ENCODE measurements around the gene TCL1B. TPM values are rescaled to one million over a fixed set of nuclear protein-coding genes. Genes with fewer than 3 reads are reported as not detected.
"Not testable (repeated sequence)": the region's sequence is repeated elsewhere in the genome, so short reads cannot be mapped to it uniquely, and the experiment has no call there.

TCL1B gene
- total and polyA plus RNA-seq, 4 donors = 0.19 TPM; not detected in 3

DNA sequence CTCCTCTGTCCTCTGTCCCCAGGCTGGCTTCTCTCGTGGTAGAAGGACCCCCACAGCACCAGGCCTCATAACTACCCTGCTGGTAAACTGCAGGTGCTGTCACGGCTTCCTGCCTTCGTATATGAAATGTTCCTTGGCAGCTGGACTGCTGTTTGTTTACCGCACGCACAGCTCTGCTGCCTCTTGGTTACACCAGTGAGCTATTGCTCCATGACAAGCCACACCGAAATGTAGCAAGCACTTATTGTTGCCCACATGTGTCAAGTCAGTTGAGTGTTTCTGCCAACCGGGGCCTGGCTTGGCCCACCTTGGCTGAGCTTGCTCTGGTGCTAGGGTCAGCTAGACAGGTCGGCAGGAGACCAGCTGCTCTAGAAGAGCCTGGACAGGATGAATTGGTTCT, 21.7 kb upstream of the TCL1B start:
- Histone ChIP-seq H3K36me3 (ENCODE audit: control insufficient read depth in 4 of 4, insufficient read depth in 3 of 4, low read depth in 1 of 4, low read length in 3 of 4) (no peaks in the 10 kb centered on the region), H3K27me3 (ENCODE audit: control insufficient read depth in 4 of 4, insufficient read depth in 4 of 4, low read length in 3 of 4) (no peaks in the 10 kb centered on the region), H3K4me1 (ENCODE audit: control insufficient read depth in 4 of 4, insufficient read depth in 4 of 4, low read length in 3 of 4) (peaks cover 0 to 9% (median 2%) of the 10 kb centered on the region in 4 donors), H3K27ac (ENCODE audit: low read depth in 1 of 2, low read length in 2 of 2) (no peak overlapping the region), H3K4me3 (ENCODE audit: low read depth in 1 of 3, low read length in 3 of 3) (no peak overlapping the region), H3K9ac (ENCODE audit: low read depth in 1 of 2, low read length in 2 of 2) (no peak overlapping the region), H3K9me3 (ENCODE audit: control insufficient read depth in 4 of 4, low read length in 3 of 4) (peaks cover 0 to 2% (median 0%) of the 10 kb centered on the region in 4 donors)
- WGBS = 89% methylated on average over 8 of the region's 8 CpGs
- no peak for DNase-seq (ENCODE audit: low spot score)
- TF ChIP-seq, protein P1, sequence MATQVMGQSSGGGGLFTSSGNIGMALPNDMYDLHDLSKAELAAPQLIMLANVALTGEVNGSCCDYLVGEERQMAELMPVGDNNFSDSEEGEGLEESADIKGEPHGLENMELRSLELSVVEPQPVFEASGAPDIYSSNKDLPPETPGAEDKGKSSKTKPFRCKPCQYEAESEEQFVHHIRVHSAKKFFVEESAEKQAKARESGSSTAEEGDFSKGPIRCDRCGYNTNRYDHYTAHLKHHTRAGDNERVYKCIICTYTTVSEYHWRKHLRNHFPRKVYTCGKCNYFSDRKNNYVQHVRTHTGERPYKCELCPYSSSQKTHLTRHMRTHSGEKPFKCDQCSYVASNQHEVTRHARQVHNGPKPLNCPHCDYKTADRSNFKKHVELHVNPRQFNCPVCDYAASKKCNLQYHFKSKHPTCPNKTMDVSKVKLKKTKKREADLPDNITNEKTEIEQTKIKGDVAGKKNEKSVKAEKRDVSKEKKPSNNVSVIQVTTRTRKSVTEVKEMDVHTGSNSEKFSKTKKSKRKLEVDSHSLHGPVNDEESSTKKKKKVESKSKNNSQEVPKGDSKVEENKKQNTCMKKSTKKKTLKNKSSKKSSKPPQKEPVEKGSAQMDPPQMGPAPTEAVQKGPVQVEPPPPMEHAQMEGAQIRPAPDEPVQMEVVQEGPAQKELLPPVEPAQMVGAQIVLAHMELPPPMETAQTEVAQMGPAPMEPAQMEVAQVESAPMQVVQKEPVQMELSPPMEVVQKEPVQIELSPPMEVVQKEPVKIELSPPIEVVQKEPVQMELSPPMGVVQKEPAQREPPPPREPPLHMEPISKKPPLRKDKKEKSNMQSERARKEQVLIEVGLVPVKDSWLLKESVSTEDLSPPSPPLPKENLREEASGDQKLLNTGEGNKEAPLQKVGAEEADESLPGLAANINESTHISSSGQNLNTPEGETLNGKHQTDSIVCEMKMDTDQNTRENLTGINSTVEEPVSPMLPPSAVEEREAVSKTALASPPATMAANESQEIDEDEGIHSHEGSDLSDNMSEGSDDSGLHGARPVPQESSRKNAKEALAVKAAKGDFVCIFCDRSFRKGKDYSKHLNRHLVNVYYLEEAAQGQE (IDR thresholded peaks at IDR 0.05) = no peak
- TF ChIP-seq TAF1 (conservative IDR thresholded peaks at IDR 0.05) (no peak), RAD21 (IDR thresholded peaks at IDR 0.05) (no peak), YY1 (IDR thresholded peaks at IDR 0.05) (no peak), HNF4G (IDR thresholded peaks at IDR 0.05) (no peak), GABPA (IDR thresholded peaks at IDR 0.05 in 1 of 2, conservative IDR thresholded peaks at IDR 0.05 in 1 of 2) (no peak), EGR1 (IDR thresholded peaks at IDR 0.05; ENCODE audit: low read depth in 2 of 2) (no peak)

GRCh38 chr14:95665530-95665929, 20.7 kb upstream of the TCL1B start:
- not testable (repeated sequence) for H3K4me3 ChIP-seq (ENCODE audit: low read depth in 1 of 3, low read length in 3 of 3); H3K9ac ChIP-seq (ENCODE audit: low read depth in 1 of 2, low read length in 2 of 2); H3K27me3 ChIP-seq (ENCODE audit: control insufficient read depth in 4 of 4, insufficient read depth in 4 of 4, low read length in 3 of 4); H3K4me1 ChIP-seq (ENCODE audit: control insufficient read depth in 4 of 4, insufficient read depth in 4 of 4, low read length in 3 of 4); H3K9me3 ChIP-seq (ENCODE audit: control insufficient read depth in 4 of 4, low read length in 3 of 4); H3K27ac ChIP-seq (ENCODE audit: low read depth in 1 of 2, low read length in 2 of 2); H3K36me3 ChIP-seq (ENCODE audit: control insufficient read depth in 4 of 4, insufficient read depth in 3 of 4, low read depth in 1 of 4, low read length in 3 of 4); DNase-seq (ENCODE audit: low spot score)
- 86% methylated on average over 8 of the region's 8 CpGs for WGBS

DNA sequence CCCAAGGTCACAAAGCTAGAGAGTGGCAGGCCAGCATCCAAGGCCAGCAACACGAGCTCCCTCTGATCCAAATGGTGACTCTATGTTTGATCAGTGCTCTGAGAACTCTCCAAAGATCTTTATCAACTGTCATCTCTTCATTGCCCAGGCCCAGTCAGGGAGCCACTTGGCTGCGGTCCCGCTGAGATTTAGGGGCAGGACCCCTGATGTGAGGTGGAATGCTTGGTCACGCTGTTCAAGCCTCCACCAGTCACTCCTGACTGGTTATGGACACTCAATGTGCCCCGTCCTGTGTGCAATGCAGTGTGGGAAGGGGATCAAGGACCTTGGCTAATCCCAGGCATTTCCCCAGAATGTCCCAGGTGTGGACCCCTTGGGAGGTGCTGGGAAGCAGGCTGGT, 19.8 kb upstream of the TCL1B start:
- no peak overlapping the region for H3K9ac ChIP-seq (ENCODE audit: low read depth in 1 of 2, low read length in 2 of 2)
- H3K27ac ChIP-seq (ENCODE audit: low read depth in 1 of 2, low read length in 2 of 2) = no peak overlapping the region
- WGBS = 91% methylated on average over 5 of the region's 5 CpGs
- H3K4me3 ChIP-seq (ENCODE audit: low read depth in 1 of 3, low read length in 3 of 3) = no peak overlapping the region
- no peaks in the 10 kb centered on the region for H3K36me3 ChIP-seq (ENCODE audit: control insufficient read depth in 4 of 4, insufficient read depth in 3 of 4, low read depth in 1 of 4, low read length in 3 of 4)
- no peaks in the 10 kb centered on the region for H3K9me3 ChIP-seq (ENCODE audit: control insufficient read depth in 4 of 4, low read length in 3 of 4)
- H3K27me3 ChIP-seq (ENCODE audit: control insufficient read depth in 4 of 4, insufficient read depth in 4 of 4, low read length in 3 of 4) = no peaks in the 10 kb centered on the region
- no peak for DNase-seq (ENCODE audit: low spot score)
- TF ChIP-seq SP1 (IDR thresholded peaks at IDR 0.05) (no peak), FOXA2 (IDR thresholded peaks at IDR 0.05) (no peak), CTCF (IDR thresholded peaks at IDR 0.05; ENCODE audit: low read depth, low read length, missing input control) (no peak), NR2F2 (IDR thresholded peaks at IDR 0.05) (no peak)
- peaks cover 0 to 9% (median 2%) of the 10 kb centered on the region in 4 donors for H3K4me1 ChIP-seq (ENCODE audit: control insufficient read depth in 4 of 4, insufficient read depth in 4 of 4, low read length in 3 of 4)

Data from liver (tissue), 9 donors.